K562 (cell line): Measurements from ENCODE around the gene SLC30A10. TPM values are rescaled to one million over a fixed set of nuclear protein-coding genes. Genes with fewer than 3 reads are reported as not detected.

Experiments
- CBX8 ChIP-seq: fragments of 200-600 bp; sonication (generic); IDR thresholded peaks from 2 replicates; pipeline ENCODE4 v1.6.1; 2012; ENCODE audit warnings: borderline replicate concordance, mixed run types, low read depth, mild to moderate bottlenecking, moderate library complexity, mixed read lengths, low read length, control low read depth, inconsistent platforms; ENCODE audit not compliant: poor library complexity, severe bottlenecking; ENCODE audit errors: extremely low read depth
- CC2D1A ChIP-seq: fragments of 450-650 bp; IDR thresholded peaks from 2 replicates; pipeline ENCODE4 v1.6.1; 2017; ENCODE audit warnings: mild to moderate bottlenecking
- CTCFL ChIP-seq: IDR thresholded peaks from 2 replicates; pipeline ENCODE4 v1.6.1; 2011; ENCODE audit warnings: borderline replicate concordance, low read depth, mild to moderate bottlenecking, moderate library complexity, low read length; ENCODE audit not compliant: insufficient read depth, poor library complexity, severe bottlenecking
- CXXC5 ChIP-seq: fragments of 250-450 bp; sonication (Bioruptor Pico); IDR thresholded peaks from 2 replicates; pipeline ENCODE4 v1.8.0; 2022; ENCODE audit warnings: inconsistent platforms, mild to moderate bottlenecking, moderate library complexity
- FOXA3 ChIP-seq, 2 experiments: fragments of 450-650 bp in 1 of 2; sonication (generic) in 1 of 2; formaldehyde crosslinking; IDR thresholded peaks in 1 of 2; conservative IDR thresholded peaks in 1 of 2; 2 replicates each; pipeline versions ENCODE4 v1.4.0 to v1.8.0; 2020 to 2022; ENCODE audit warnings: mild to moderate bottlenecking in 2 of 2, missing genetic modification reagents in 1 of 2
- HDAC2 ChIP-seq: fragments of 450-650 bp; IDR thresholded peaks from 2 replicates; pipeline ENCODE4 v1.6.1; 2016; ENCODE audit warnings: mild to moderate bottlenecking
- HES1 ChIP-seq: fragments of 450-650 bp; IDR thresholded peaks from 2 replicates; pipeline ENCODE4 v1.6.1; 2016; ENCODE audit warnings: low read depth, mild to moderate bottlenecking, moderate library complexity
- KDM1A ChIP-seq, 2 experiments: fragments of 450-650 bp; IDR thresholded peaks; 2 replicates each; pipeline ENCODE4 v1.6.1; 2016; ENCODE audit warnings: mild to moderate bottlenecking in 2 of 2
- NFATC3 ChIP-seq: fragments of 450-650 bp; IDR thresholded peaks from 2 replicates; pipeline ENCODE4 v1.6.1; 2017; ENCODE audit warnings: mild to moderate bottlenecking
- NONO ChIP-seq, 2 experiments: fragments of 200-400 bp in 1 of 2; fragments of 450-650 bp in 1 of 2; formaldehyde crosslinking in 1 of 2; IDR thresholded peaks; 2 replicates each; pipeline ENCODE4 v1.6.1; 2017; ENCODE audit warnings: low read depth in 2 of 2, mild to moderate bottlenecking in 2 of 2, moderate library complexity in 2 of 2, low read length in 1 of 2
- OTX1 ChIP-seq: fragments of 450-650 bp; formaldehyde crosslinking; IDR thresholded peaks from 2 replicates; pipeline ENCODE4 v1.4.0; 2022; ENCODE audit warnings: mild to moderate bottlenecking
- RAD51 ChIP-seq: fragments of 450-650 bp; IDR thresholded peaks from 2 replicates; pipeline ENCODE4 v1.7.1; 2016; ENCODE audit warnings: low read depth, mild to moderate bottlenecking, borderline replicate concordance
- REST ChIP-seq, 2 experiments: fragments of 450-650 bp; formaldehyde crosslinking in 1 of 2; IDR thresholded peaks; 2 replicates each; pipeline versions ENCODE4 v1.4.0 to v1.6.1; 2014 to 2020; ENCODE audit warnings: mild to moderate bottlenecking in 2 of 2, borderline replicate concordance in 1 of 2, low read depth in 1 of 2
- SP2 ChIP-seq: IDR thresholded peaks from 2 replicates; pipeline ENCODE4 v1.6.1; 2011; ENCODE audit warnings: mild to moderate bottlenecking, low read depth, low read length, moderate library complexity; ENCODE audit not compliant: poor library complexity, severe bottlenecking; ENCODE audit errors: extremely low read depth
- TCF3 ChIP-seq: sonication (generic); formaldehyde crosslinking; IDR thresholded peaks from 2 replicates; pipeline ENCODE4 v1.4.0; 2020; ENCODE audit warnings: mild to moderate bottlenecking, missing genetic modification reagents
- ZNF23 ChIP-seq: fragments of 250-450 bp; sonication (Bioruptor Pico); IDR thresholded peaks from 2 replicates; pipeline ENCODE4 v1.4.0; 2020; ENCODE audit warnings: mild to moderate bottlenecking
- ZNF436 ChIP-seq: fragments of 250-450, 450-650 bp; sonication (Bioruptor Pico); formaldehyde crosslinking; IDR thresholded peaks from 2 replicates; pipeline ENCODE4 v1.7.0; 2020; ENCODE audit warnings: mild to moderate bottlenecking
- polyA plus RNA-seq, 8 experiments: library from polyadenylated mRNA; depleted of rRNA in 4 of 8; stranded (reverse) in 5 of 8; unstranded in 3 of 8; fragments of >200 nt; fragmentation: Nextera tagmentation in 2 of 8; fragmentation: Illumina TruSeq in 1 of 8; extraction: Ambion mirVana in 2 of 8; extraction: Trizol in 1 of 8; gene quantifications; 2 replicates each; pipeline versions ENCODE4 v1.2.1 to v1.2.3, GENCODE V29; 2011 to 2014; ENCODE audit warnings: inconsistent platforms in 1 of 8, missing spikeins in 1 of 8
- total RNA-seq, 7 experiments: library from RNA; depleted of rRNA in 6 of 7; stranded (reverse); fragments of >200 nt in 6 of 7; fragmentation: Illumina TruSeq in 2 of 7; extraction: Trizol in 2 of 7; gene quantifications; 2 replicates each; pipeline versions ENCODE4 v1.2.1 to v1.2.3, GENCODE V29; 2011 to 2021; ENCODE audit warnings: low replicate concordance in 1 of 7

The SLC30A10 gene
- total and polyA plus RNA-seq, 9 of the 15 experiments (the other 6 are each of a cell fraction or from before 2014, with no cell fraction given), result 2.6 to 11.3 (median 7.1) TPM

GRCh38 chr1:219900201-219900600 lies 28.2 kb downstream of the SLC30A10 start (continued):
- TF ChIP-seq REST (IDR thresholded peaks at IDR 0.05; ENCODE audit: borderline replicate concordance) (peak; percentile 30; the same call in 1 of the 2 replicates), REST (CRISPR knock-in tag; IDR thresholded peaks at IDR 0.05; ENCODE audit: low read depth) (no peak), TCF3 (CRISPR knock-in tag) (peak; percentile 54; the same call in 1 of the 2 replicates), CBX8 (no peak), KDM1A (IDR thresholded peaks at IDR 0.05) (peak; percentile 90 to 92), OTX1 (CRISPR knock-in tag) (no peak), NONO (IDR thresholded peaks at IDR 0.05; ENCODE audit: low read depth in 2 of 2, low read length in 1 of 2) (no peak), SP2 (no peak), CXXC5 (CRISPR knock-in tag) (0 out of 2 replicates have a peak, but pooled peaks have one; percentile 27), ZNF436 (CRISPR knock-in tag) (no peak), FOXA3 (CRISPR knock-in tag; conservative IDR thresholded peaks at IDR 0.05 in 1 of 2, IDR thresholded peaks at IDR 0.05 in 1 of 2) (peak; percentile 75 to 98; a peak in 3 of 4 replicates), CC2D1A (0 out of 2 replicates have a peak, but pooled peaks have one; percentile 41), NFATC3 (no peak), CTCFL (no peak), ZNF23 (CRISPR knock-in tag) (no peak), HDAC2 (0 out of 2 replicates have a peak, but pooled peaks have one; percentile 31), RAD51 (0 out of 2 replicates have a peak, but pooled peaks have one; percentile 9), HES1 (no peak)
